ENCODE data around the gene RAD51B. TPM values are rescaled to one million over a fixed set of nuclear protein-coding genes. Genes with fewer than 3 reads are reported as not detected.
"Not testable (repeated sequence)": the region's sequence is repeated elsewhere in the genome, so short reads cannot be mapped to it uniquely, and the experiment has no call there.

The RAD51B gene
- total and polyA plus RNA-seq, 2 donors (not counting 1 experiment from before 2014, with no cell fraction given), result 4.6 to 16.3 TPM

DNA sequence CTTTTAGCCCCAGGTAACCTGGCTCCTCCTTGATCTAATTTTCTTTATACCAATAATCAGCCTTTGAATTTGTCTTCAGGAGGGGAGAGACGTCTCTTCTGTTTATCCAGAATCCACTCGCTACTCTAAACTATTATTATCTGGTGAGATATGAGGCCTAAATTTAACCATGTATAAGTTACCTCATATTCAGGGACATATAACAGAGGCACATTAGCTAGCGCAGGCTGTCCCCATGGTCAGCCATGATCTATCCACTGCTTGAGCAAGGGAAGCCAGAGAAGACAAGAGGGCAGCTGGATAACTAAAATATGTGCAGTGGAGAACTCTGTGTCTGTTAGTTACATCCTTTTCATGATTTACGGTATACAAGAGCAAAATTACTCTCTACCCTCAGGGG lies 481.0 kb downstream of the RAD51B start:
- Histone ChIP-seq H3K9ac (ENCODE audit: insufficient read depth, low read length) (no peak overlapping the region), H3K9me3 (ENCODE audit: control insufficient read depth, insufficient read depth, low read depth, low read length) (no peaks in the 10 kb centered on the region), H3K27ac (ENCODE audit: insufficient read depth, low read length) (no peak overlapping the region), H3K4me2 (ENCODE audit: extremely low read depth, insufficient read depth, low read length) (no peak overlapping the region), H4K20me1 (ENCODE audit: control insufficient read depth, extremely low read depth, insufficient read depth, low read length) (no peaks in the 10 kb centered on the region), H3K79me2 (ENCODE audit: control insufficient read depth, insufficient read depth, low read length) (no peaks in the 10 kb centered on the region), H2AFZ (ENCODE audit: low read length) (no peak overlapping the region), H3K4me3 (replicated peaks in 1 of 4; ENCODE audit: control extremely low read depth in 1 of 4, insufficient read depth in 1 of 4, low read depth in 3 of 4, low read length in 4 of 4) (no peak overlapping the region), H3K4me1 (ENCODE audit: control insufficient read depth, extremely low read depth, insufficient read depth, low read length) (no peaks in the 10 kb centered on the region), H3K27me3 (ENCODE audit: control insufficient read depth, insufficient read depth, low read length) (no peaks in the 10 kb centered on the region), H3K36me3 (ENCODE audit: control insufficient read depth, insufficient read depth, low read length) (no peaks in the 10 kb centered on the region)
- TF ChIP-seq, protein P1, sequence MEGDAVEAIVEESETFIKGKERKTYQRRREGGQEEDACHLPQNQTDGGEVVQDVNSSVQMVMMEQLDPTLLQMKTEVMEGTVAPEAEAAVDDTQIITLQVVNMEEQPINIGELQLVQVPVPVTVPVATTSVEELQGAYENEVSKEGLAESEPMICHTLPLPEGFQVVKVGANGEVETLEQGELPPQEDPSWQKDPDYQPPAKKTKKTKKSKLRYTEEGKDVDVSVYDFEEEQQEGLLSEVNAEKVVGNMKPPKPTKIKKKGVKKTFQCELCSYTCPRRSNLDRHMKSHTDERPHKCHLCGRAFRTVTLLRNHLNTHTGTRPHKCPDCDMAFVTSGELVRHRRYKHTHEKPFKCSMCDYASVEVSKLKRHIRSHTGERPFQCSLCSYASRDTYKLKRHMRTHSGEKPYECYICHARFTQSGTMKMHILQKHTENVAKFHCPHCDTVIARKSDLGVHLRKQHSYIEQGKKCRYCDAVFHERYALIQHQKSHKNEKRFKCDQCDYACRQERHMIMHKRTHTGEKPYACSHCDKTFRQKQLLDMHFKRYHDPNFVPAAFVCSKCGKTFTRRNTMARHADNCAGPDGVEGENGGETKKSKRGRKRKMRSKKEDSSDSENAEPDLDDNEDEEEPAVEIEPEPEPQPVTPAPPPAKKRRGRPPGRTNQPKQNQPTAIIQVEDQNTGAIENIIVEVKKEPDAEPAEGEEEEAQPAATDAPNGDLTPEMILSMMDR (conservative IDR thresholded peaks at IDR 0.05 in 1 of 2, IDR thresholded peaks at IDR 0.05 in 1 of 2; ENCODE audit: low read depth in 1 of 2, low read length in 2 of 2), result no peak
- TF ChIP-seq EZH2 (IDR thresholded peaks at IDR 0.05; ENCODE audit: low read length, missing control alignments), result no peak
- DNase-seq (ENCODE audit: low read depth in 2 of 2), result no peak

DNA sequence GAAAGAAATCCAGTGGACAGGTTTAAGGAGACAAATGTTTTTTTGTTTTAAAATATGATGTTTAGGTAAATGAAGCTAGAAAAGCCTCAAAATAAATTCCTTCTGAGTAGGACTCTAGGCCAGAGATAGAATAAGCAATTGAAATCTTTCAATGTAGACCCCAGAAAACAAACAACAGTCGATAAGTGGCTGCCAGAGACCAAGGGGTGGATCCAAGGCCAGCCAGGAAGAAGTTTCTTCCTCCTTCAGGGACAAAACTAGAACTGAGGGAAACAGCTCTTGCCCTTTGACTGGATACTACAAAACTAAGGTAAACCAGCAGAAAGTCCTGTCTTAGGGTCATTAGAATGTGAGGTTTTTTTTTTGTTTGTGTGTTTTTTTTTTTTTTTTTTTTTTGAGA lies 481.6 kb downstream of the RAD51B start:
- Histone ChIP-seq H4K20me1 (ENCODE audit: control insufficient read depth, extremely low read depth, insufficient read depth, low read length) (no peaks in the 10 kb centered on the region), H3K4me2 (ENCODE audit: extremely low read depth, insufficient read depth, low read length) (no peak overlapping the region), H3K9me3 (ENCODE audit: control insufficient read depth, insufficient read depth, low read depth, low read length) (no peaks in the 10 kb centered on the region), H3K9ac (ENCODE audit: insufficient read depth, low read length) (no peak overlapping the region), H3K4me1 (ENCODE audit: control insufficient read depth, extremely low read depth, insufficient read depth, low read length) (no peaks in the 10 kb centered on the region), H3K36me3 (ENCODE audit: control insufficient read depth, insufficient read depth, low read length) (no peaks in the 10 kb centered on the region), H2AFZ (ENCODE audit: low read length) (no peak overlapping the region), H3K79me2 (ENCODE audit: control insufficient read depth, insufficient read depth, low read length) (no peaks in the 10 kb centered on the region), H3K4me3 (replicated peaks in 1 of 4; ENCODE audit: control extremely low read depth in 1 of 4, insufficient read depth in 1 of 4, low read depth in 3 of 4, low read length in 4 of 4) (no peak overlapping the region), H3K27ac (ENCODE audit: insufficient read depth, low read length) (no peak overlapping the region), H3K27me3 (ENCODE audit: control insufficient read depth, insufficient read depth, low read length) (no peaks in the 10 kb centered on the region)
- no peak for DNase-seq (ENCODE audit: low read depth in 2 of 2)
- TF ChIP-seq EZH2 (IDR thresholded peaks at IDR 0.05; ENCODE audit: low read length, missing control alignments), result no peak
- TF ChIP-seq, protein P1 (conservative IDR thresholded peaks at IDR 0.05 in 1 of 2, IDR thresholded peaks at IDR 0.05 in 1 of 2; ENCODE audit: low read depth in 1 of 2, low read length in 2 of 2), result no peak

DNA sequence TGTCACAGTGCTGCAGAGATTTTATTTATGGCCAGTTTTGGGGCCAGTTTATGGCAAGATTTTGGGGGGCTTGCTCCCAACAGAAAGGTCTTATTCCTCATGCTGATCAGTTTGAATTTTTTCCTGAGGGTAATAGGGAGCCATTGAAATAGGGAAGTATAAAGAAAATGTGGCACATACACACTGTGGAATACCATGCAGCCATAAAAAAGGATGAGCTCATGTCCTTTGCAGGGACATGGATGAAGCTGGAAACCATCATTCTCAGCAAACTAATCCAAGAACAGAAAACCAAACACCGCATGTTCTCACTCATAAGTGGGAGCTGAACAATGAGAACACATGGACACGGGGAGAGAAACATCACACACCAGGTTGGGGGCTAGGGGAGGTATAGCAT lies 483.4 kb downstream of the RAD51B start:
- not testable (repeated sequence) for H3K9ac ChIP-seq (ENCODE audit: insufficient read depth, low read length); H3K36me3 ChIP-seq (ENCODE audit: control insufficient read depth, insufficient read depth, low read length); H3K4me2 ChIP-seq (ENCODE audit: extremely low read depth, insufficient read depth, low read length); H3K4me1 ChIP-seq (ENCODE audit: control insufficient read depth, extremely low read depth, insufficient read depth, low read length); H3K9me3 ChIP-seq (ENCODE audit: control insufficient read depth, insufficient read depth, low read depth, low read length); H3K27ac ChIP-seq (ENCODE audit: insufficient read depth, low read length); DNase-seq (ENCODE audit: low read depth in 2 of 2); H2AFZ ChIP-seq (ENCODE audit: low read length); H4K20me1 ChIP-seq (ENCODE audit: control insufficient read depth, extremely low read depth, insufficient read depth, low read length); H3K4me3 ChIP-seq (replicated peaks in 1 of 4; ENCODE audit: control extremely low read depth in 1 of 4, insufficient read depth in 1 of 4, low read depth in 3 of 4, low read length in 4 of 4); H3K79me2 ChIP-seq (ENCODE audit: control insufficient read depth, insufficient read depth, low read length); H3K27me3 ChIP-seq (ENCODE audit: control insufficient read depth, insufficient read depth, low read length)
